ENCODE results near the gene BUB3.

BUB3 gene

DNA sequence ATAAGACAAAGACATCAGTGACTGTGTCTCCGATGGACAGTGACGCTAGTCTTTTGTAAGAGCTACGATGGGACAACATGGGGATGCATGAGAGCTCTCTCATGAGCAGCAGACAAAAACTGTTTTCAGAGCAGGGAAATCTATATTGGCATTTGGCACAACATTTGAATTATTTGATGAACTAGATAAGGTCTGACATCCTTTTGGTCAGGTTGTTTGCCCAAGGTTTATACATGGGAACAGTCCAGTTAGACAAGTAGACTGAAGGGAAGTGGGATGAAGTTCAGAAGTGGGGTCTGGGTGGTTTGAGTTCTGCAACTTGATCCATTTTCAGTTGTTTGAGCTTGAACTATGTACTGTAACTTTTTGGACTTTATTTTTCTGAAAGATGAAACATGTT lies 50.8 kb downstream of the BUB3 start:
- Histone ChIP-seq H3K27me3 (ENCODE audit: control insufficient read depth, insufficient read depth, low read length) (no peaks in the 10 kb centered on the region), H3K4me1 (ENCODE audit: control insufficient read depth, insufficient read depth, low read length) (no peaks in the 10 kb centered on the region), H3K36me3 (ENCODE audit: control insufficient read depth, insufficient read depth, low read length) (peaks cover 2% of the 10 kb centered on the region), H3K9ac (ENCODE audit: low read length) (no peak overlapping the region), H3K4me3 (ENCODE audit: low read length) (no peak overlapping the region), H3K27ac (ENCODE audit: low read depth, low read length) (no peak overlapping the region)

- H3K36me3 ChIP-seq (ENCODE audit: control insufficient read depth, insufficient read depth, low read length): no peaks in the 10 kb centered on the region
- no peaks in the 10 kb centered on the region for H3K4me1 ChIP-seq (ENCODE audit: control insufficient read depth, insufficient read depth, low read length)
- no peaks in the 10 kb centered on the region for H3K27me3 ChIP-seq (ENCODE audit: control insufficient read depth, insufficient read depth, low read length)
- no peak overlapping the region for H3K4me3 ChIP-seq (ENCODE audit: low read length)
- no peak overlapping the region for H3K9ac ChIP-seq (ENCODE audit: low read length)
- H3K27ac ChIP-seq (ENCODE audit: low read depth, low read length): no peak overlapping the region
Measured at GRCh38 chr10:123212063-123212462, 57.9 kb downstream of the BUB3 start.

DNA sequence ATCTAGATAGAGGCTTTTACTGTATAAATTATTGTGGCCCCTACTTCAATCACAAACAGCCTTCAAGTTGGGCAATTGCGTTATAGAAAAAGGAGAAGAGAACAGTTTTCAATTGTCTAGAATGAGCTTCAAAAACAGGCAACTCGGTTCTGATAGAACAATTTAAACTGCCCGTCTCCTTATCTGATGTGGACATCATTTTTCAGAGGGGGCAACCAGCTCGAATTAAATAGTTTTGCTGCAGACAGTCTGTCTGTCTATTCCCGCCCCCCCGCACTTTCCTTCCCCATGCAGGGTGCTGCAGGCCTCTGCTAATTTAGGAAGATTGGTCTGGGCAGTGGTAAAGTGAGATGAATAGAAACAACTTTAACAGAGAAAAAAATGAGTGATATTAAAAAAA lies 58.4 kb downstream of the BUB3 start:
- H3K27me3 ChIP-seq (ENCODE audit: control insufficient read depth, insufficient read depth, low read length): no peaks in the 10 kb centered on the region
- no peak overlapping the region for H3K27ac ChIP-seq (ENCODE audit: low read depth, low read length)
- no peaks in the 10 kb centered on the region for H3K36me3 ChIP-seq (ENCODE audit: control insufficient read depth, insufficient read depth, low read length)
- H3K9ac ChIP-seq (ENCODE audit: low read length): no peak overlapping the region
- no peaks in the 10 kb centered on the region for H3K4me1 ChIP-seq (ENCODE audit: control insufficient read depth, insufficient read depth, low read length)
- H3K4me3 ChIP-seq (ENCODE audit: low read length): no peak overlapping the region

GRCh38 chr10:123213192-123213591 lies 59.0 kb downstream of the BUB3 start:
- Histone ChIP-seq H3K36me3 (ENCODE audit: control insufficient read depth, insufficient read depth, low read length) (no peaks in the 10 kb centered on the region), H3K27ac (ENCODE audit: low read depth, low read length) (no peak overlapping the region), H3K4me1 (ENCODE audit: control insufficient read depth, insufficient read depth, low read length) (no peaks in the 10 kb centered on the region), H3K9ac (ENCODE audit: low read length) (no peak overlapping the region), H3K4me3 (ENCODE audit: low read length) (no peak overlapping the region), H3K27me3 (ENCODE audit: control insufficient read depth, insufficient read depth, low read length) (no peaks in the 10 kb centered on the region)
